ENCODE results near the gene SRL.

Gene SRL

DNA sequence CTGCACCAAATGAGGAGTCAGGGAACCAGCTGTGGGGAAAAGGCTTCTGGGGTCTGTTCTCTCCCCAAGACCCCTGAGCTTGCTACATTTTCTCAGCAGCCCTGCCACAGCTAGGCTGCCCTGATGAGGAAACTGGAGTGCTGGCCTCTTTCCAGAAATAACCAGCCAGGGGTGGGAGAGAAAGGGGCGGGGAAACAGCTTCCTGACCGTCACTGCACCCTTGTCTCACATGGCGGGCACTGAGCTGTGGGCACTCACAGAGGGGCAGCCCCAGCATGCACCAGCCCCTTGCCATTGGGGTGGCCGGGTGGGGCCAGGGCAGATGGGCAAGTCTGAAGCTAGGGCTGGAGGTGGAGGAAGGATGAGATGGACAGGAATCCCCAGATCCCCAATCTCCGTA lies 2.9 kb downstream of the SRL start:
- TF ChIP-seq, protein P1, sequence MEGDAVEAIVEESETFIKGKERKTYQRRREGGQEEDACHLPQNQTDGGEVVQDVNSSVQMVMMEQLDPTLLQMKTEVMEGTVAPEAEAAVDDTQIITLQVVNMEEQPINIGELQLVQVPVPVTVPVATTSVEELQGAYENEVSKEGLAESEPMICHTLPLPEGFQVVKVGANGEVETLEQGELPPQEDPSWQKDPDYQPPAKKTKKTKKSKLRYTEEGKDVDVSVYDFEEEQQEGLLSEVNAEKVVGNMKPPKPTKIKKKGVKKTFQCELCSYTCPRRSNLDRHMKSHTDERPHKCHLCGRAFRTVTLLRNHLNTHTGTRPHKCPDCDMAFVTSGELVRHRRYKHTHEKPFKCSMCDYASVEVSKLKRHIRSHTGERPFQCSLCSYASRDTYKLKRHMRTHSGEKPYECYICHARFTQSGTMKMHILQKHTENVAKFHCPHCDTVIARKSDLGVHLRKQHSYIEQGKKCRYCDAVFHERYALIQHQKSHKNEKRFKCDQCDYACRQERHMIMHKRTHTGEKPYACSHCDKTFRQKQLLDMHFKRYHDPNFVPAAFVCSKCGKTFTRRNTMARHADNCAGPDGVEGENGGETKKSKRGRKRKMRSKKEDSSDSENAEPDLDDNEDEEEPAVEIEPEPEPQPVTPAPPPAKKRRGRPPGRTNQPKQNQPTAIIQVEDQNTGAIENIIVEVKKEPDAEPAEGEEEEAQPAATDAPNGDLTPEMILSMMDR (IDR thresholded peaks at IDR 0.05; ENCODE audit: low read length), result no peak
- Histone ChIP-seq H3K27me3 (replicated peaks; ENCODE audit: insufficient read depth, low read length) (peaks cover 39% of the 10 kb centered on the region), H3K27ac (ENCODE audit: low read length) (no peak overlapping the region), H2AFZ (ENCODE audit: low read length) (no peak overlapping the region), H4K20me1 (ENCODE audit: insufficient read depth, low read length) (no peaks in the 10 kb centered on the region), H3K9ac (ENCODE audit: low read length) (no peak overlapping the region), H3K79me2 (ENCODE audit: low read length) (no peaks in the 10 kb centered on the region), H3K9me2 (replicated peaks; ENCODE audit: insufficient read depth, low read length) (no peaks in the 10 kb centered on the region), H3K4me3 (ENCODE audit: low read length) (no peak overlapping the region), H3K36me3 (replicated peaks; ENCODE audit: insufficient read depth, low read length) (no peaks in the 10 kb centered on the region), H3F3A (ENCODE audit: insufficient read depth, low read length) (no peaks in the 10 kb centered on the region), H3K4me2 (ENCODE audit: low read depth, low read length) (no peak overlapping the region), H3K9me3 (replicated peaks; ENCODE audit: insufficient read depth, low read length) (no peaks in the 10 kb centered on the region), H3K4me1 (ENCODE audit: low read length) (no peaks in the 10 kb centered on the region)
- no peak for DNase-seq

DNA sequence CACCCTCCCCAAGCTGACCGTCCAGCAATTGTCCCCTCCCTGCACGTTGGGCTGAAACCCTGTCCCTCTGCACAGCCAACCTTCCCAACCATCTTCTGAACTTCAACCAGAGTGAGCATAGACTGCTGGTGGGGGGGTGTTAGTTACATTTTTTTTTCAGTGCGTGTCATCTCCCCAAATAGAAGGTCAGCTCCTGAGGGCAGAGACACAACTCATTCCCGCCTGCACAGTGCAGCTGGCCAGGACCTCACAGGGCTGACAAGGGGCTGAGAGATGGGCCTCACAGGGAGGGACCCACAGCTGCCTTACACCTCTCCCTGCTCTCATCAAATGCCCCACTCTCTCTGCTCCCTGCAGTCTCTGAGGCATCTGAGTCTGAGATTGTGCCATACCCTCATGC lies 8.4 kb downstream of the SRL start:
- 0 out of 2 replicates have a peak, but pooled peaks cover 3% of the 10 kb centered on the region for H3K4me1 ChIP-seq (ENCODE audit: low read length)
- no peak overlapping the region for H3K9ac ChIP-seq (ENCODE audit: low read length)
- no peak overlapping the region for H3K4me3 ChIP-seq (ENCODE audit: low read length)
- H3F3A ChIP-seq (ENCODE audit: insufficient read depth, low read length), result no peaks in the 10 kb centered on the region
- H3K79me2 ChIP-seq (ENCODE audit: low read length), result no peaks in the 10 kb centered on the region
- DNase-seq, result no peak
- H3K27ac ChIP-seq (ENCODE audit: low read length), result no peak overlapping the region
- no peak overlapping the region for H2AFZ ChIP-seq (ENCODE audit: low read length)
- H3K36me3 ChIP-seq (replicated peaks; ENCODE audit: insufficient read depth, low read length), result no peaks in the 10 kb centered on the region
- H3K4me2 ChIP-seq (ENCODE audit: low read depth, low read length), result no peak overlapping the region
- TF ChIP-seq EZH2 (optimal IDR thresholded peaks at IDR 0.05; ENCODE audit: low read depth, low read length) (no peak), EZH2phosphoT487 (IDR thresholded peaks at IDR 0.05; ENCODE audit: low read length) (no peak)
- TF ChIP-seq, protein P1 (IDR thresholded peaks at IDR 0.05; ENCODE audit: low read length), result no peak
- H3K9me3 ChIP-seq (replicated peaks; ENCODE audit: insufficient read depth, low read length), result no peaks in the 10 kb centered on the region
- H3K9me2 ChIP-seq (replicated peaks; ENCODE audit: insufficient read depth, low read length), result no peaks in the 10 kb centered on the region
- no peaks in the 10 kb centered on the region for H4K20me1 ChIP-seq (ENCODE audit: insufficient read depth, low read length)
- peaks cover 56% of the 10 kb centered on the region for H3K27me3 ChIP-seq (replicated peaks; ENCODE audit: insufficient read depth, low read length)

DNA sequence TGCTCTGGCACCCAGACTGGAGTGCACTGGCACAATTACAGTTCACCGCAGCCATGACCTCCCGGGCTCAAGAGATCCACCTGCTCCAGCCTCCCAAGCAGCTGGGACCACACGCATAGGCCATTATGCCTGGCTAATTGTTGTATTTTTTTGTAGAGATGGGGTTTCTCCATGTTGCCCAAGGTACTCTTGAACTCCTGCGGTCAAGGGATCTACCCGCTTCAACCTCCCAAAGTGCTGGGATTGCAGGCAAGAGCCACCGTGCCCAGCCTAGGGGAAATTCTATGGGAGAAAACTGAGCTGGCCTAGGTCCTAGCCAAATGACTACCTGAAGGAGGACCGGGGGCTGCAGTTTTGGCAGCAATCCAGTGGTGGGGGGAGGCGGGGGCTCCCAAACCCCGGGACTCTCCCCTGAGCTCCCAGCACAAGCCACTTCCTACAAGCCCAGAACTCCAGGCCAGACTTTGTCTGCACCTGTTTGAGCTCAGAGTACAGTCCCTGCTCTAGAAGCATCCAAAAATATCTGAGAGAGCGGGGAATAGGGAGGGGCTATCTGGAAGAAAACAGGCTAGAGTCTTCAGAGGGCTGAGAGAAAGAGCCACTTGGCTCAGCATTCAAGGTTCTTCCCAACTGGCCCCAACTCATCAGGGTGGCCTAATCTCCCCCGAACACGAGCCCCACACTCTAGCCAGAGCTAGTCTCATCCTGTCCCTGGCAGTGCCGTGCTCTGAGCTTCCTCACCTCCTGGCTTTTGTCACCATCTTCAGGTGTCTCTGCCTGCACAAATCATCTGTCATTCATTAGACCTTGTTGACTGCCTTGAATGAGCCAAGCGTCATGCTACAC lies 9.1 kb downstream of the SRL start:
- no peaks in the 10 kb centered on the region for H3K36me3 ChIP-seq (replicated peaks; ENCODE audit: insufficient read depth, low read length)
- H3K4me1 ChIP-seq (ENCODE audit: low read length), result 0 out of 2 replicates have a peak, but pooled peaks cover 3% of the 10 kb centered on the region
- no peak overlapping the region for H3K4me3 ChIP-seq (ENCODE audit: low read length)
- no peak overlapping the region for H3K4me2 ChIP-seq (ENCODE audit: low read depth, low read length)
- TF ChIP-seq EZH2 (optimal IDR thresholded peaks at IDR 0.05; ENCODE audit: low read depth, low read length), result no peak
- no peak for TF ChIP-seq EZH2phosphoT487 (IDR thresholded peaks at IDR 0.05; ENCODE audit: low read length)
- TF ChIP-seq, protein P1 (IDR thresholded peaks at IDR 0.05; ENCODE audit: low read length), result no peak
- H2AFZ ChIP-seq (ENCODE audit: low read length), result no peak overlapping the region
- no peaks in the 10 kb centered on the region for H3K79me2 ChIP-seq (ENCODE audit: low read length)
- DNase-seq, result no peak
- H3K27ac ChIP-seq (ENCODE audit: low read length), result no peak overlapping the region
- no peak overlapping the region for H3K9ac ChIP-seq (ENCODE audit: low read length)
- no peaks in the 10 kb centered on the region for H3F3A ChIP-seq (ENCODE audit: insufficient read depth, low read length)
- no peaks in the 10 kb centered on the region for H4K20me1 ChIP-seq (ENCODE audit: insufficient read depth, low read length)
- no peaks in the 10 kb centered on the region for H3K9me2 ChIP-seq (replicated peaks; ENCODE audit: insufficient read depth, low read length)
- H3K9me3 ChIP-seq (replicated peaks; ENCODE audit: insufficient read depth, low read length), result no peaks in the 10 kb centered on the region
- peaks cover 56% of the 10 kb centered on the region for H3K27me3 ChIP-seq (replicated peaks; ENCODE audit: insufficient read depth, low read length)

Data from MM.1S (cell line).